ENCODE data around the gene RSBN1L.

DNA sequence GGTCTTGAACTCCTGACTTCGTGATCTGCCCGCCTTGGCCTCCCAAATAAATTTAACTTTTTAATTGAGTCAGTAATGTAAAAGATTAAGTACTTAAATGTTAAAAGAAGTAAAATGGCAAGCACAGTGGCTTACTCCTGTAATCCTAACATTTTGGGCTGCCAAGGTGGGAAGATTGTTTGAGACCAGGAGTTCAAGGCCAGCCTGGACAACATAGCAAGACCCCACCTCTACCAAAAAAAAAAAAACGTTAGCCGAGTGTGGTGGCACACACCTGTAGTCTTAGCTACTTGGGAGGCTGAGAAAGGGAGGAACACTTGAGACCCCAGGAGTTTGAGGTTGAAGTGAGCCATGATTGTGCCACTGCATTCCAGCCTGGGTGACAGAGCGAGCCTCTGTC lies 128.4 kb downstream of the RSBN1L start:
- TF ChIP-seq, protein P1, sequence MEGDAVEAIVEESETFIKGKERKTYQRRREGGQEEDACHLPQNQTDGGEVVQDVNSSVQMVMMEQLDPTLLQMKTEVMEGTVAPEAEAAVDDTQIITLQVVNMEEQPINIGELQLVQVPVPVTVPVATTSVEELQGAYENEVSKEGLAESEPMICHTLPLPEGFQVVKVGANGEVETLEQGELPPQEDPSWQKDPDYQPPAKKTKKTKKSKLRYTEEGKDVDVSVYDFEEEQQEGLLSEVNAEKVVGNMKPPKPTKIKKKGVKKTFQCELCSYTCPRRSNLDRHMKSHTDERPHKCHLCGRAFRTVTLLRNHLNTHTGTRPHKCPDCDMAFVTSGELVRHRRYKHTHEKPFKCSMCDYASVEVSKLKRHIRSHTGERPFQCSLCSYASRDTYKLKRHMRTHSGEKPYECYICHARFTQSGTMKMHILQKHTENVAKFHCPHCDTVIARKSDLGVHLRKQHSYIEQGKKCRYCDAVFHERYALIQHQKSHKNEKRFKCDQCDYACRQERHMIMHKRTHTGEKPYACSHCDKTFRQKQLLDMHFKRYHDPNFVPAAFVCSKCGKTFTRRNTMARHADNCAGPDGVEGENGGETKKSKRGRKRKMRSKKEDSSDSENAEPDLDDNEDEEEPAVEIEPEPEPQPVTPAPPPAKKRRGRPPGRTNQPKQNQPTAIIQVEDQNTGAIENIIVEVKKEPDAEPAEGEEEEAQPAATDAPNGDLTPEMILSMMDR (IDR thresholded peaks at IDR 0.05; ENCODE audit: low read depth, low read length), result no peak
- no peak for TF ChIP-seq POLR2A (IDR thresholded peaks at IDR 0.05; ENCODE audit: extremely low read depth, insufficient read length)
